GM19025 (cell line): ENCODE measurements around the gene COG7.
"Not testable (repeated sequence)": the region's sequence is repeated elsewhere in the genome, so short reads cannot be mapped to it uniquely, and the experiment has no call there.

Source experiments
- ATAC-seq: cut with Tn5 transposase; IDR thresholded peaks from one replicate; pipeline ENCODE4 v1.9.1; 2021; ENCODE audit warnings: mild to moderate bottlenecking, low read depth, moderate library complexity; ENCODE audit not compliant: unreplicated experiment

Gene COG7

DNA sequence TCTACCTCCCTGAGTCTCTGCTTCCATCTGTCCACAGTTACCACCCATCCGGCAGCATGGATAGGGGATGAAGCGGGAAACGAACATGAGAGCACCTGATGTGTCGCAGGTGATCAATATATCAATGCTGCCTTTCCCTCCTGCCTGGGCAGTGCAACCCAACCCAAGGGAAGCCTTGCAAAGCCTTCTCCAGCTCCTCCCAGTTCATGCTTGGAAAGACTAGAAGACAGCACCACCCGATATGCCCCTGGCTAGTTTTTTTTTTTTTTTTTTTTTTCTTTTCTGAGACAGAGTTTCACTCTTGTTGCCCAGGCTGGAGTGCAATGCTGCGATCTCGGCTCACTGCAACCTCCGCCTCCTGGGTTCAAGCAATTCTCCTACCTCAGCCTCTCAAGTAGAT, 63.1 kb downstream of the COG7 start:
- ATAC-seq, result not testable (repeated sequence)

- ATAC-seq, result no peak
Measured at GRCh38 chr16:23389201-23389600, 63.8 kb downstream of the COG7 start.

GRCh38 chr16:23388786-23389185, 64.2 kb downstream of the COG7 start:
- ATAC-seq, result no peak

- ATAC-seq, result no peak
Measured at GRCh38 chr16:23387666-23388065, 65.3 kb downstream of the COG7 start.

GRCh38 chr16:23385441-23385840, 67.5 kb downstream of the COG7 start:
- no peak for ATAC-seq

DNA sequence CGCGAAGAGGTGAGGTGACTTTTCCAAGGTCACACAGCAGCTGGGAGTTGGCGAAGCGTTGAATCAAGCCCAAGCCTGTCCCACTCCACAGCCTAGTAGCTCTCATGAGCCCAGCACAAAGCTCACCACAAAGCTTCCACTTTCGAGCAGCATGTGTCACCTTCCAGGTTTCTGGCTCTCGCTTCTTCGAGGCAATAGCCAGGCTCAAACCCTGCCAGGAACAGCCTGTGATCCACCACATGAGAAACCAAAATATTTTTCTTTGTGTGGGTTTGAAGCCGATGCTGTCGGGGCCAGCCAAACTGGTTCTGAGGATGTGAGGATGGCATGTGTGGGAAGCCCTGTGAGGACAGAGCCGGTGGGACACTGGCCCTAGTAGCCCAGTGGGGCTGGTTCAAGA, 68.1 kb downstream of the COG7 start:
- no peak for ATAC-seq

DNA sequence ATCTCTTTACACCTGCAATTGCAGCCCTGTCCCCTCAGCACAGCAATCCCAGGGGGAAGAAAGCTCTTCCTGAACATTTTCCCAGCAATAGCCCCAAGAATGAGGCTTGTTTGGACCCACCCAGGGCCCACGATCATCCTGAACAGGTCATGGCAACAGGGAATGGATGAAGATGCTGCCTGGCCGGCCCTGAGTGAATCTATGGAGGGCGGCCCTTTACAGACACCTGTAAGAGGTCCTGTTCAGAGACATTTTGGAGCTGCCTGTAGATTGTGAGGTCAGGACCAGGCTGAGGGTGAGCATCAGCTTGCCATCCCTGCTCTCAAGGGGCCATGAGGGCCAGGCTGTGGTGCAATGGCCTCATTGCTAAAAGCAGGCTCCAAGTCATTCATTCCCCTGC, 69.1 kb downstream of the COG7 start:
- ATAC-seq, result no peak

DNA sequence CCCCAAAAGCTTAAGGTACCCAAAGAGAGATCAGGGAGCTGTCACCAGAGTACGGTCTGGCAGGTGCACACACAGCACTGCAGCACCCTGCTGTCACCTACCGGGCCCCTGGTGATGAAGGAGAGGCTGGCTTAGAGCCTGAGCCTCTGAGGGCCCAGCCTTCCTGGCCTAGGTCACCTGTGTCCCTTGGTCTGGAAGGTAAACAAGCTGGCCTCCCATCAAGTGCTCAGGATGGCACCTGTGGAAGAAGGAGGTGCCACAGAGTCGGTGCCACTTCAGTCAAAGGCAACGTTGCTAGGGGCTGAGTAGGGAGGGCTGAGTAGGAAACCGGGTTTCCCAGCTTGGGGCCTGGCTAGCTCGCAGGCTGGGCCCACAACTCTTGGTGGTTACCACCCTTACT, 70.7 kb downstream of the COG7 start:
- no peak for ATAC-seq

DNA sequence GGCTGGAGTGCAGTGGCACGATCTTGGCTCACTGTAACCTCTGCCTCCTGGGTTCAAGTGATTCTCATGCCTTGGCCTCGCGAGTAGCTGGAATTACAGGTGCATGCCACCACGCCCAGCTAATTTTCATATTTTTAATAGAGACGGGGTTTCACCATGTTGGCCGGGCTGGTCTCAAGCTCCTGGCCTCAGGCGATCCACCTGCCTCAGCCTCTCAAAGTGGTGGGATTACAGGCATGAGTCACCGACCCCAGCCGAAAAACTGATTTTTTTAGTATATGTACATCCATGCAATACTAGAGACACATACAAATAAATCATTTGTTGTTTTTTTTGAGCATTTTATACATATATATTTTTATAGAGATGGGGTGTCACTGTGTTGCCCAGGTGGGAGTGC, 71.3 kb downstream of the COG7 start:
- ATAC-seq, result not testable (repeated sequence)

DNA sequence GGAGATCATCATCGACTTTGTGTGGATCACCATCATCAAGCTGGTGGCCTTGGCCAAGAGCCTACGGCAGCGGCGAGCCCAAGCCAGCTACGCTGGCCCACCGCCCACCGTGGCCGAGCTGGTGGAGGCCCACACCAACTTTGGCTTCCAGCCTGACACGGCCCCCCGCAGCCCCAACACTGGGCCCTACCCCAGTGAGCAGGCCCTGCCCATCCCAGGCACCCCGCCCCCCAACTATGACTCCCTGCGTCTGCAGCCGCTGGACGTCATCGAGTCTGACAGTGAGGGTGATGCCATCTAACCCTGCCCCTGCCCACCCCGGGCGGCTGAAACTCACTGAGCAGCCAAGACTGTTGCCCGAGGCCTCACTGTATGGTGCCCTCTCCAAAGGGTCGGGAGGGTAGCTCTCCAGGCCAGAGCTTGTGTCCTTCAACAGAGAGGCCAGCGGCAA, 72.5 kb downstream of the COG7 start:
- ATAC-seq, result no peak

DNA sequence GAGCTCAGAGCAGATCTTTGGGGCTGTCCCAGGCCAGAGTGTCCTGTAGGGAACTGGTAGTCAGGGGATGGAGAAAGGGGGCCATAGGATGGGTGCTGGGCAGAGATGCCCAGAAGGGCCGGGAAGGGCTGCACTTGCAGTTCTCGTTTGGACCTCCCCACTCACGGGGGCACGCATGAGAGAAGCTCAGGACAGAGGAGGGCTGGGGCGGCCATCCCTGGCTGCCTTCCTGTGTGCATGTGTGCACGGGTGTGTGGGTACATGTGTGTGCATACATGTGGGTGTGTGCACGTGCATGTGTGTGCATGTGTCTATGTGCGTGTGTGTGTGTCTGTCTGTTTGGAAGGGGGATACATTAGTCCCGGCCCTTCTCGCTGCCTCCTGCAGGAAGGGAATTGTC, 73.3 kb downstream of the COG7 start:
- ATAC-seq, result no peak

GRCh38 chr16:23378921-23379320, 74.1 kb downstream of the COG7 start:
- no peak for ATAC-seq

DNA sequence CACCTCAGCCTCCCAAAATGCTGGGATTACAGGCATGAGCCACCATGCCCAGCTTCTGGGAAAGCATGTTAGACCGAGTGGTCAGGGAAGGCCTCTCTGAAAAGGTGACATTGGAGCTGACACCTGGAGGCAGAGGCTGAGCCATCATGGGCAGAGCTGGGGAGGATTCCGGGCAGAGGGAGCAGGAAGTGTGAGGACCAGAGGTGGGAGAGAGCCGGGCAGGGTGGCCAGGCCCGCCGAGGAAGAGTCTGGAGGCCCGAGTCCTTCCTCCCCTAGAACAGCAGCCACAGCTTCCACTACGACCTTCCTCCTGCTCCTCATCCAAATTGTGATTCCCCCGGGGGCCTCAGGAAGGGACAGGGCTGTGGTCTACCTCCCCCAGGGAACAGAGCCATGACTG, 74.7 kb downstream of the COG7 start:
- no peak for ATAC-seq

- no peak for ATAC-seq
Measured at GRCh38 chr16:23377071-23377931, 75.7 kb downstream of the COG7 start.

GRCh38 chr16:23375643-23376042, 77.3 kb downstream of the COG7 start:
- ATAC-seq, result no peak

DNA sequence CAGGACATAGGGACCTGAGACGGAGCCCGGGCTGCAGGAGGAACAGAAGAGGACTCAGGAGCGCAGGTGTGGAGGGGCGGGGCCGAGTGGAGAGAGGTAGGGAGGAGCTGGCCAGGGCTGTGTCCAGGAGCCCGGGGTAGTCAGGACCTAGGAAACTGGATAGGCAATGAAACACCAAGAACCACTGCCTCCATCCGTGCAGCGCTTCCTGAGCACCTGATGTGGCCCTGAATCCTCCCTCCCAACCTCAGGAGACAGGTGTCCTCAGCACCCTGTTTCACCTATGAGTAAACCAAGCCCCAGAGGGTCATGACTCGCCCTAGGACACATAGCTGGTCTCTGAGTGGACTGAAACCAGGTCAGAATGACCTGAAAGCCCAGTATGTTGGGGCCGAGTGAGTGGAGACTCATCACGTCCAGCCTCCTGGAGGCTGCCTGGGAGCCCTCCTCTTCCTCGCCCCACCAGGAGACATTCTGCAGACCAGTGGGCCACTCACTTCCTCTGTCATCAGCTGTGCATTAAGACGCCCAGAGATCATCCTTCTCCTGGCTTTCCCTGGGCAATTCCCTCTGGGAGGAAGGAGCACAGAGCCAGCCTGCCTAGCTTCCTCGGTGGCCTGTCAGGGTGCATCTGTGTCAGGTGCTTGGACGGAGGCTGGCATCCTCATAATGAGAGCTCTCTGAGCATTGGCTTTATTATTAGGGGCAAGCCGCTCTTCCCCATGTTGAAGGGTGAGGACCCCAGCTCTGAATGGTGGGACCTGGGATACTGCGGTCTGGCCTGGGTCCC, 78.1 kb downstream of the COG7 start:
- ATAC-seq, result no peak

DNA sequence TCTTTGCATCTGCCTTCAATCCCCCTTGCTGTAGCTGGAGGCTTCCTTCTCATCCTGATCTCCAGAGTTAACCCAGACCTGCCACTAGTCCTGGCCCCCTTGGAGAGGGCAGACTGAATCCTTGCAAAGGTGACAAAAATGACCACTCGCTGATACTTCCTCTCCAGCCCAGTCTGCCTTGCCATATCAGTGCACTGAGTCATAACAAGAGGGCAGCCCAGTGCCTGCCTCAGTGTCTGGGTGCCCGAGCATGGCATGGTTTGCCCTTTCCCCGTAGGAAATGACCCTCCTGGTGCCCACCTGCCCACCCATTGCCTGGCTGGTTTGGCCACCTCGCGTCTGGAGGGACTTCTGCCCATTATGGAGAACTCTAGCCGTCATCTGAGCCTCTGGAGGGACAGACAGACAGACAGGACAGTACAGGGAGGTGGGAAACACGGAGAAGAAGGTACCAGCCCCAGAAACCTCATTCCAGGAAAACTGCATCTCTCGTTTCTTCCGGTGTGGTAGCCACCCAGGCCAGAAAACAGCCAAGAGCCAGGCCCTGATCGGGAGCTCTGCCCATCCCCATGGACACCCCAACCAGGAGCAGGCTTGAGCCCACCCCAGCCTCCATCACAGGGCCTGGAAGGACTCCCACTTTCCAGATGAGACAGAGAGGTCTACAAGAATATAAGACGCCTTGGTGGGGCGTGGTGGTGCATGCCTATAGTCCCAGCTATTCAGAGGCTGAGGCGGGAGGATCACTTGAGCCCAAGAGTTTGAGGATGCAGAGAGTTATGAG, 79.4 kb downstream of the COG7 start:
- no peak for ATAC-seq

DNA sequence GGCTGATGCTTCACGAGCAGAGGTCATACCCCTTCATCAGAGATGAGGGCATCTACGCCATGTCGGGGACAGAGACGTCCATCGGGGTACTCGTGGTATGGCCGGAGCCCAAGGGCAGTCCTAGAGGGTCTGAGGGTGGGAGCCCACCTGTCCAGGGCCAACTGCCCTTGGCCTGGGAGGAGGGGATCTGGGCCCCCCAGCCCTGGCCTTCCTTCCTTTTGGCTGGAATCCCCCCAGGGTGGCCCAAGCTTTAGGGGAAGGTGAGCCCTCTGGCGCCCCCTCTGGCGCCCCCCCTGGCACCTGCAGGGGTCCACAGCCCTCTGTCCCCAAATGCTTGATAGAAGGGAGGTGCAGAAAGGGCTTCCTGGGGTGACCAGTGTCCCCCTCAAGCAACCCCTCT, 81.6 kb downstream of the COG7 start:
- ATAC-seq, result no peak

- ATAC-seq, result no peak
Measured at GRCh38 chr16:23369416-23369815, 83.6 kb downstream of the COG7 start.

DNA sequence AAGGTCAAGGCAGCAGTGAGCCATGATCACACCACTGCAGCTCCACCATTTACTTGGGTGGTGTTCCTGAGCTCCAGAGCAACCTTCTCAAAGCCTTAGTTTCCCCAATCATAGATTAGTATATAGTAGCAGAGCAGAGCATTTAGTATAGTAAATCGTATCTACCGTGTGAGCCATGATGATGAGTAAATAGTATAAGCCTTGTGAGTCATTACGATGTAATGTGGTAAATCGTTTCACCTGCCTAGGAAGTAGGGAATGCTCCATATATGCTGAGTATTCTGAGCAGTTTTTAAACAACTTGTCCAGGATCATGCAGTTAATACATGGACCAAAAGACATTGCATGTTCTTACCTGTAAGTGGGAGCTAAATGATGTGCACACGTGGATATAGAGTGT, 84.5 kb downstream of the COG7 start:
- no peak for ATAC-seq

DNA sequence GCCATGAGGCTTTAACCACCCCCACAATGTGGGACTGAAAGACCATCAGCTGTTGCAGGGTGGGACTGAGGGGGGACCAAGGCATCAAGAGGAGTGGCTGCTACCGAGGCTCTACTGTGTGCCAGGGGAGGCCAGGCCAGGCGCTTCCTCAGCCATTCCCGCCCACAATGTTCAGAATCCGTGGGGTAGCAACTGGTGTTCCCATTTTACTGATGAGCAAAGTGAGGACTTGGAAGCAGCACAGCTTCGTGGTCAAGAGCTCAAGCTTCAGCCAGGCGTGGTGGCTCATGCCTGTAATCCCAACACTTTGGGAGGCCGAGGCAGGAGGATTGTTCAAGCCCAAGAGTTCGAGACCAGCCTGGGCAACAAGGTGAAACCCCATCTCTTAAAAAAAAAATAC, 85.0 kb downstream of the COG7 start:
- ATAC-seq, result no peak
